Omental fat pad (tissue), 4 donors: ENCODE data around the gene TMEM119. TPM values are rescaled to one million over a fixed set of nuclear protein-coding genes. Genes with fewer than 3 reads are reported as not detected.
"Not testable (repeated sequence)": the region's sequence is repeated elsewhere in the genome, so short reads cannot be mapped to it uniquely, and the experiment has no call there.

Experiments
- ATAC-seq: fragments of 150-250 bp; one replicate; pipeline ENCODE4 v1.9.1; 2016; ENCODE audit warnings: mild to moderate bottlenecking, moderate library complexity; ENCODE audit not compliant: low FRiP score
- DNase-seq: peaks from one replicate; pipeline ENCODE4 v3.0.0-alpha.2; 2019; ENCODE audit warnings: low spot score
- total RNA-seq, 4 donors: library from RNA; depleted of rRNA; stranded (reverse); fragments of >200 nt; gene quantifications; one replicate each; pipeline ENCODE4 v1.1.0, GENCODE V29; 2016
- TF ChIP-seq, protein P1 (sequence below), 3 donors: fragments of 450-650 bp; IDR thresholded peaks; one replicate each; pipeline ENCODE4 v1.5.1; 2016 to 2017; ENCODE audit warnings: antibody characterized with exemption in 3 of 3, mild to moderate bottlenecking in 3 of 3, moderate library complexity in 2 of 3

TMEM119 gene
- total RNA-seq, 4 donors from 2014 or later: 3.1 to 28.8 (median 8.8) TPM

DNA sequence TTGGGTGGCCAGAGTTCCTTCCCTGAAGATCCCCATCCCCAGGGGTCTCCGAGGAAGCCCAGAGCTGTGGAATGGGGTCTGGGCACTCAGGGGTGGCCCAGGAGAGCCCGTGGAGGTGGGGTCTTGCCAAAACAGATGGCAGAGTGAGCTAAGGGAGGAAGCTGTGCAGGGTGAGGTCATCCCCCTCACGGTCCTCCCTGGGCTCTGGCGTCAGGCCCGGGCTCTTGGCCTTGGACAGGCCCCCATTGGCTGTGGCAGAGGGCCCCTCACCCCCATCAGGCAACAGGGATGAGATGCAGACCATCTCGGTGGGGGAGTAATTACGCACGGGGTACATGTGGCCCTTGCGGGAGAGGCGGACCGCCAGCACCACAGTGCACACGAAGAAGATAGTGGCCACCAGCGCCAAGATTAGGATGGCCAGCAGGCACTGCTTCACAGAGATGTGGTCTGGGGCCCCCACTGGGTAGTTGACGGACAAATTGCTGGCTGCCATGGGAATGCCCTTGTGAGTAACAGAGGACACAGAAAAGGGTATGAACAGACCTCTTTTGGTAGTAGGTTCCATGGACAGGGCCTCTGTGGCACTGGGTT lies 25.1 kb upstream of the TMEM119 start:
- TF ChIP-seq, protein P1, sequence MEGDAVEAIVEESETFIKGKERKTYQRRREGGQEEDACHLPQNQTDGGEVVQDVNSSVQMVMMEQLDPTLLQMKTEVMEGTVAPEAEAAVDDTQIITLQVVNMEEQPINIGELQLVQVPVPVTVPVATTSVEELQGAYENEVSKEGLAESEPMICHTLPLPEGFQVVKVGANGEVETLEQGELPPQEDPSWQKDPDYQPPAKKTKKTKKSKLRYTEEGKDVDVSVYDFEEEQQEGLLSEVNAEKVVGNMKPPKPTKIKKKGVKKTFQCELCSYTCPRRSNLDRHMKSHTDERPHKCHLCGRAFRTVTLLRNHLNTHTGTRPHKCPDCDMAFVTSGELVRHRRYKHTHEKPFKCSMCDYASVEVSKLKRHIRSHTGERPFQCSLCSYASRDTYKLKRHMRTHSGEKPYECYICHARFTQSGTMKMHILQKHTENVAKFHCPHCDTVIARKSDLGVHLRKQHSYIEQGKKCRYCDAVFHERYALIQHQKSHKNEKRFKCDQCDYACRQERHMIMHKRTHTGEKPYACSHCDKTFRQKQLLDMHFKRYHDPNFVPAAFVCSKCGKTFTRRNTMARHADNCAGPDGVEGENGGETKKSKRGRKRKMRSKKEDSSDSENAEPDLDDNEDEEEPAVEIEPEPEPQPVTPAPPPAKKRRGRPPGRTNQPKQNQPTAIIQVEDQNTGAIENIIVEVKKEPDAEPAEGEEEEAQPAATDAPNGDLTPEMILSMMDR (IDR thresholded peaks at IDR 0.05): no peak
- DNase-seq (no peak), ATAC-seq (no peak)

GRCh38 chr12:108622421-108622820 lies 24.5 kb upstream of the TMEM119 start:
- ATAC-seq: no peak
- no peak for DNase-seq
- TF ChIP-seq, protein P1 (IDR thresholded peaks at IDR 0.05): no peak

DNA sequence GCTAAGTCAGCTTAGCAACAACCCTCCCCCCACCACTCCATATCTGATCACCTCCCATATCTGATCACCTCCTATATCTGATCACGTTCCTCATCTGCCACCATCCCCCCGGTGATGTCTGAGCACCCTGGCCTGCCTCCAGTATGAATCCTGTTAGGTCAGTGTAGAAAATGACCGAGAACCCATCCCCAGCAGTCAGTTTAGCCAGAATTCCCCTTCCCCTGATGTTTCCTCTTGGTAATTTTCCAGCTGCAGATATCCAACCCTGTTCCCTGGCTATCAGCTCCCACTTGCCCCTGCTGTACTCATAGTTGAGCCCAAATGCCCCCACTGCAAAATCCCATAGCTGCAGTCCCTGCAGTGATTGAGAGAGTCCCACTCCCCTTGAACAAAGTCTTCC lies 23.3 kb upstream of the TMEM119 start:
- TF ChIP-seq, protein P1 (IDR thresholded peaks at IDR 0.05): no peak
- DNase-seq: no peak
- ATAC-seq: no peak

DNA sequence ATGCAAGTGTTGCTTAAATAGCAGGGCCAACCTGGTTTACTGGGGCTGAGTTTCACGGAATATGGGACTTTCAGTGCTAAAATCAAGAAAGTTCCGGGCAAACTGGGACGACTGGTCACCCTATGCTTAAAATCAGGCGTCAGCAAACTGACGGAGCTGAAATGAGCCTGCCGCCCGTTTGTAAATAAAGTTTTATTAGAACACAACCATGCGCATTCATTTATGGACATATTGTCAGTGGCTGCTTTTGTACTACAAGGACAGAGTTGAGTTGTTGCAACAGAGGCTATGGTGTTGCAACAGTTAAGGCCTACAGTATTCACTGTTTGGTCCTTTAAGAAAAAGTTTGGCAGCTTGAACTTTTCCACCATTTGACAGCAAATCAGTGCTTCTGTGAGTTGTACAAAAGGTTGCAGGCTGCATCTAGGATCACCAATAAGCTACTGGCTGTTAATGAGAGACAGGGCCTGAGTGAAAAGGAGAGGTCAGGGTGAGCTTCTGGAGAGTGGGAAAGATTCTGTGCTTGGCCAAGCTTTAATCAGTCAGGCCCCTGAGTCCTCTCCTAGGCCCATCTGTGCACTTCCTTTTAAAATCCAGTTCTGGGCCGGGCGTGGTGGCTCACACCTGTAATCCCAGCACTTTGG lies 22.5 kb upstream of the TMEM119 start:
- no peak for DNase-seq
- no peak for ATAC-seq
- TF ChIP-seq, protein P1 (IDR thresholded peaks at IDR 0.05): no peak

GRCh38 chr12:108619369-108620160 lies 21.7 kb upstream of the TMEM119 start:
- no peak for DNase-seq
- TF ChIP-seq, protein P1 (IDR thresholded peaks at IDR 0.05): no peak
- no peak for ATAC-seq

DNA sequence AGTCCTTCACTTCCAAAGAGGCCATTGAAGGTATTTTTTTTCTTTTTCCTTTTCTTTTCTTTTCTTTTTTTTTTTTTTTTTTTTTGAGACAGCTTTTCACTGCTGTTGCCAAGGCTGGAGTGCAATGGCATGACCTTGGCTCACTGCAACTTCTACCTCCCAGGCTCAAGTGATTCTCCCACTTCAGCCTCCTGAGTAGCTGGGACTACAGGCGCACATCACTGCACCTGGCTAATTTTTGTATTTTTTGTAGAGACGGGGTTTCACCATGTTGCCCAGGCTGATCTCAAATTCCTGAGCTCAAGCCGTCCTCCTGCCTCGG lies 21.0 kb upstream of the TMEM119 start:
- ATAC-seq: not testable (repeated sequence)

GRCh38 chr12:108618079-108618952 lies 20.4 kb upstream of the TMEM119 start:
- TF ChIP-seq, protein P1 (IDR thresholded peaks at IDR 0.05): peak in 2 of 3 donors; percentile 57 to 96
- ATAC-seq (peak; percentile 74), DNase-seq (peak; percentile 58)

More for the DNA sequence above, 21.0 kb upstream of the TMEM119 start:
- DNase-seq: not testable (repeated sequence)
